Ascending aorta (tissue), 2 donors: Measurements from ENCODE around the gene USP54. TPM values are rescaled to one million over a fixed set of nuclear protein-coding genes. Genes with fewer than 3 reads are reported as not detected.

Experiments
- DNase-seq, 2 donors: peaks; one replicate each; pipeline ENCODE4 v3.0.0-alpha.2; 2019; ENCODE audit warnings: low spot score in 2 of 2
- H3K27ac ChIP-seq, 2 donors: fragments of 200-600 bp; sonication (generic); one replicate each; pipeline ENCODE4 v1.5.1; 2016 to 2017; ENCODE audit warnings: mild to moderate bottlenecking in 1 of 2
- H3K27me3 ChIP-seq: fragments of 200-600 bp; sonication (generic); one replicate; pipeline ENCODE4 v1.5.1; 2017
- H3K36me3 ChIP-seq, 2 donors: fragments of 200-600 bp; sonication (generic); one replicate each; pipeline ENCODE4 v1.5.1; 2016
- H3K4me1 ChIP-seq, 2 donors: fragments of 200-600 bp; sonication (generic); one replicate each; pipeline ENCODE4 v1.5.1; 2016 to 2017; ENCODE audit warnings: mild to moderate bottlenecking in 1 of 2
- H3K4me3 ChIP-seq, 2 donors: fragments of 200-600 bp; sonication (generic); one replicate each; pipeline ENCODE4 v1.5.1; 2016 to 2017; ENCODE audit warnings: mild to moderate bottlenecking in 1 of 2
- H3K9me3 ChIP-seq, 2 donors: fragments of 200-600 bp; sonication (generic); one replicate each; pipeline ENCODE4 v1.5.1; 2016
- intact Hi-C: fragments of 100-400 bp; cut with DNase I; formaldehyde crosslinking; loops from one replicate; pipeline ENCODE4 v1.15.1; 2023
- total RNA-seq: library from RNA; depleted of rRNA; stranded (reverse); fragments of >200 nt; gene quantifications from one replicate; pipeline ENCODE4 v1.1.0, GENCODE V29; 2016
- TF ChIP-seq, protein P1 (sequence below), 3 experiments: fragments of 200-600 bp in 2 of 3; fragments of 450-650 bp in 1 of 3; sonication (generic) in 2 of 3; IDR thresholded peaks; one replicate each; pipeline ENCODE4 v1.5.1; 2016 to 2019; ENCODE audit warnings: antibody characterized with exemption in 3 of 3, mild to moderate bottlenecking in 1 of 3, moderate library complexity in 1 of 3

The USP54 gene
- total RNA-seq, 1 donor from 2014 or later, result 172 TPM

DNA sequence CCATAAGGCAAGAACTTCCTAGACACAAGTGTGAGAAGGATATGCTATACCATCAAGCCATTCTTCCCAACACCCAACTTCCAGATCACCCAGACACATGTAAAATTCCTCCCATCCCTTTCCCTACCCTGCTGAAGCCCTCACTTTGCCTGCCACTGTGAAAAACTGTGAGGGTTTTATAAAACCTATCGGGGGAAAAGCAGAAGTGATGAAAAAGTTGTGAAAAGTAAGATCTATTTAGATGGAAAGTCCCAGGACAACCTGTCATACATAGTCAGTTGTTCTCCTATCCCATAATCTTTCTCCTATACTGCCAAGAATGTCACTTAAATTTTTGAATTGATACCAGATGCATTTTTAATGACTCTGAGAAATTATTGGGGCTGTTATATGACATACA lies 56.3 kb downstream of the USP54 start:
- Histone ChIP-seq H3K9me3 (no peaks in the 10 kb centered on the region), H3K36me3 (peaks cover 18 to 25% of the 10 kb centered on the region in 2 donors), H3K27me3 (no peaks in the 10 kb centered on the region), H3K27ac (no peak overlapping the region), H3K4me3 (no peak overlapping the region), H3K4me1 (no peaks in the 10 kb centered on the region)
- intact Hi-C loops, result no loop called here
- TF ChIP-seq, protein P1, sequence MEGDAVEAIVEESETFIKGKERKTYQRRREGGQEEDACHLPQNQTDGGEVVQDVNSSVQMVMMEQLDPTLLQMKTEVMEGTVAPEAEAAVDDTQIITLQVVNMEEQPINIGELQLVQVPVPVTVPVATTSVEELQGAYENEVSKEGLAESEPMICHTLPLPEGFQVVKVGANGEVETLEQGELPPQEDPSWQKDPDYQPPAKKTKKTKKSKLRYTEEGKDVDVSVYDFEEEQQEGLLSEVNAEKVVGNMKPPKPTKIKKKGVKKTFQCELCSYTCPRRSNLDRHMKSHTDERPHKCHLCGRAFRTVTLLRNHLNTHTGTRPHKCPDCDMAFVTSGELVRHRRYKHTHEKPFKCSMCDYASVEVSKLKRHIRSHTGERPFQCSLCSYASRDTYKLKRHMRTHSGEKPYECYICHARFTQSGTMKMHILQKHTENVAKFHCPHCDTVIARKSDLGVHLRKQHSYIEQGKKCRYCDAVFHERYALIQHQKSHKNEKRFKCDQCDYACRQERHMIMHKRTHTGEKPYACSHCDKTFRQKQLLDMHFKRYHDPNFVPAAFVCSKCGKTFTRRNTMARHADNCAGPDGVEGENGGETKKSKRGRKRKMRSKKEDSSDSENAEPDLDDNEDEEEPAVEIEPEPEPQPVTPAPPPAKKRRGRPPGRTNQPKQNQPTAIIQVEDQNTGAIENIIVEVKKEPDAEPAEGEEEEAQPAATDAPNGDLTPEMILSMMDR (IDR thresholded peaks at IDR 0.05), result no peak
- DNase-seq, result no peak

DNA sequence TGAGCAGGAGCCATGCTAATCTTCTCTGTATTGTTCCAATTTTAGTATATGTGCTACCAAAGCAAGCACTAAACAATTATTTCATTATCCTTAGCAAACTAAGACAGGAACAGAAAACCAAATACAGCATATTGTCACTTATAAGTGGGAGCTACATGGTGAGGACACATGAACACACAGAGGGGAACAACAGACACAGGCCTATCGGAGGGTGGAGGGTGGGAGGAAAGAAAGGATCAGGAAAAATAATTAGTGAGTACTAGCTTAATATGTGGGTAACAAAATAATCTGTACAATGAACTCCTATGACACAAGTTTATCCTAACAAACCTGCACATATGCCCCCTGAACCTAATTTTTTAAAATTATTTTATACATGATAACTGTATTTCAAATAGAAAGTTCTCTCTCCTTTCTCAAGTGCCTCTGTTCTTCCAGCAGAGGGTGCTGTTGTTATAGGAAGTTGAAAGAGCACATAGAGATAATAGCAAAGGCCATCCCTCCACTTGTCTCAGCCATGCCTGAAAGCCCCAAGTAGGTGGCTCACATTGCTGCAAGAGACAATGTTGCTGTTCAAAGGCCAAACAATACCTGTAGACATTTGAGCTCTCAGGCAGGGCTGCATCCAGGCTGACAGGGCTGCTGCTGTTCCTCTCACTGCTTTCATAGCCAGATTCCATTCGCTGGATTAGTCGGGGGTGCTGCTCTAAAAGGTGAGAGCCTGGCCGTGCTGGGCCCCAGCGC lies 61.9 kb downstream of the USP54 start:
- intact Hi-C loops, result loop anchor here (1.0 kb wide), 2 partner anchors 96 to 115 kb away; no protein-coding TSS in a partner anchor
- Histone ChIP-seq H3K27me3 (no peaks in the 10 kb centered on the region), H3K36me3 (peaks cover 18 to 25% of the 10 kb centered on the region in 2 donors), H3K4me1 (no peaks in the 10 kb centered on the region), H3K4me3 (no peak overlapping the region), H3K27ac (no peak overlapping the region), H3K9me3 (no peaks in the 10 kb centered on the region)
- DNase-seq, result no peak
- TF ChIP-seq, protein P1 (IDR thresholded peaks at IDR 0.05), result peak; percentile 77 to 83 (median 82)

DNA sequence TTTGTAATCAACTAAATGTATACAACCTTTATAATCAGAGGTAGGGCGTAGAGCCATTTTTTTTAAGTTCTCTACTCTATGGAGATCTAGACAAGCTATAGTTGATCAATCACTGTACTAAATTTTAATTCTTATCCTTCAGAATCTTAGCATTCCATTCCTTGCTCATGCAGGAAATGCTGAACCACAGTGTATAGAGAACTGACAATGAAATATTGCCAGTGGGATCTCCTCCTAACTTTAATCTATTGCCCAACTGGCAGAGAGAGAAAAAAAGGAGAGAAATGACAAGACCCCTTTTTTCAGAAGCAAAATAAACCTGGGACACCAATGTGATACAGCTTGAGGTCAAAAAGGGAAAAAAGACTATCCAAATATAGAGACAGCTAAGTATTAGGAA lies 68.9 kb downstream of the USP54 start:
- no peak for DNase-seq
- Histone ChIP-seq H3K27me3 (no peaks in the 10 kb centered on the region), H3K36me3 (peaks cover 32 to 59% of the 10 kb centered on the region in 2 donors), H3K27ac (no peak overlapping the region), H3K9me3 (no peaks in the 10 kb centered on the region), H3K4me1 (no peaks in the 10 kb centered on the region), H3K4me3 (no peak overlapping the region)
- intact Hi-C loops, result no loop called here
- TF ChIP-seq, protein P1 (IDR thresholded peaks at IDR 0.05), result no peak

DNA sequence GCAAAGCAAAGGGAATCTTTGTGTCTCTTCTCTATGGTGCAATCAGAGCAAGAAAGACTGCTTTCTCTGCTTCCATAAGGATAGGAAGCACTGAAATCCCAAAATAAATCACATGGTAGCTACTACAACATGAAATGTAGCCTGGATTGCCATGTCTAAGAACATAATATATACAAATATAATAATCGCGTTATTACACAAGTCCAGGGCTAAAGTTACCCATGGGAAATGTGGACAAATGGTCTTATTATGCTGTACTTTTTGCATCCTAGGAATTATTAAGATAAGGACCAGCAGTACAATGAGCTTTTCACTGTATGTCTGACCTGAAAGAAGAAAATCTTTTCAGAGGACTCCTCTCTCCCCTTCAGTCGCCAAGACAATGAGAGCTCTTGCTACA lies 71.8 kb downstream of the USP54 start:
- intact Hi-C loops, result no loop called here
- peaks cover 32 to 60% of the 10 kb centered on the region in 2 donors for H3K36me3 ChIP-seq
- no peak overlapping the region for H3K4me3 ChIP-seq
- DNase-seq, result no peak
- H3K4me1 ChIP-seq, result no peaks in the 10 kb centered on the region
- H3K9me3 ChIP-seq, result no peaks in the 10 kb centered on the region
- no peak overlapping the region for H3K27ac ChIP-seq
- H3K27me3 ChIP-seq, result no peaks in the 10 kb centered on the region
- TF ChIP-seq, protein P1 (IDR thresholded peaks at IDR 0.05), result no peak

DNA sequence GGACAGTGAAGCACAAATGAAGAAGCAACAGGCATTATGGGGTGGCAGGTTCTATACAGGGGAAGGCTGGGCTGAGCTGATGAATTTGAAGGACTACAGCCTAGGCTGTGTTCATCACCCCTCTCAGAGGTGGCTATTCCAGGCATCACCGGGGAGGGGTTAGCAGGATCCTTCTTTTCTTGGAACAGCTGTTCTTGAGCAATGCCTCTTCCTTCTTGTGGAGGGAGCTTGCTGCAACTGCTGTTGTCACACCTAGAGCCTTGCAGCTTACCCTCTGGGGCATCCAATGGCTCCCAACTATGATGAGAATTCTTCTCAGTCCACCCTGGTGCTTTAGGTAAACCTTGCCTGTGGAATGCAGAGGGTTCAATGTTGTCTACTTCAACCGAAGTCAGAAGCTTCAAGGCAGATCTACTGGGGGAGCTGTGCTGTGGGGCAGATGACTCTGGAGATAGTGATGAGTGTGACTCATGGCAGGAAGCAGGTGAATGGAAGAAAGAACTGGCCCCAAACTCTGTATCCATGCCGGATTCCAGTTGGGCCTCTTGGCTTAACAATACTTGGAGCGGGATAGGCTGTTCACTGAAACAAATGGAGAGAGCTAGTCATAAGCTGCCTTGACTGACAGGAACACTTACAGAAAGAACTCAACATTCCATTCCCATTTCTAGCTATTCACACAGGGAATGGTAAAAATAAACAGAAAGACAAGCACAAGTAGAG lies 73.8 kb downstream of the USP54 start:
- intact Hi-C loops, result no loop called here
- peaks cover 25 to 66% of the 10 kb centered on the region in 2 donors for H3K36me3 ChIP-seq
- no peak overlapping the region for H3K27ac ChIP-seq
- no peak overlapping the region for H3K4me3 ChIP-seq
- no peaks in the 10 kb centered on the region for H3K4me1 ChIP-seq
- no peaks in the 10 kb centered on the region for H3K27me3 ChIP-seq
- no peaks in the 10 kb centered on the region for H3K9me3 ChIP-seq
- no peak for DNase-seq
- TF ChIP-seq, protein P1 (IDR thresholded peaks at IDR 0.05), result no peak
